ENCODE results near the gene KLK12.
"Not testable (repeated sequence)": the region's sequence is repeated elsewhere in the genome, so short reads cannot be mapped to it uniquely, and the experiment has no call there.

KLK12 gene

GRCh38 chr19:51016798-51017683 lies 17.8 kb downstream of the KLK12 start:
- DNase-seq (ENCODE audit: low read depth, low spot score), result no peak

- no peak for DNase-seq (ENCODE audit: low read depth, low spot score)
Observed at GRCh38 chr19:51015691-51016267, 19.0 kb downstream of the KLK12 start.

- no peak for DNase-seq (ENCODE audit: low read depth, low spot score)
Observed at GRCh38 chr19:51014242-51014641, 20.6 kb downstream of the KLK12 start.

DNA sequence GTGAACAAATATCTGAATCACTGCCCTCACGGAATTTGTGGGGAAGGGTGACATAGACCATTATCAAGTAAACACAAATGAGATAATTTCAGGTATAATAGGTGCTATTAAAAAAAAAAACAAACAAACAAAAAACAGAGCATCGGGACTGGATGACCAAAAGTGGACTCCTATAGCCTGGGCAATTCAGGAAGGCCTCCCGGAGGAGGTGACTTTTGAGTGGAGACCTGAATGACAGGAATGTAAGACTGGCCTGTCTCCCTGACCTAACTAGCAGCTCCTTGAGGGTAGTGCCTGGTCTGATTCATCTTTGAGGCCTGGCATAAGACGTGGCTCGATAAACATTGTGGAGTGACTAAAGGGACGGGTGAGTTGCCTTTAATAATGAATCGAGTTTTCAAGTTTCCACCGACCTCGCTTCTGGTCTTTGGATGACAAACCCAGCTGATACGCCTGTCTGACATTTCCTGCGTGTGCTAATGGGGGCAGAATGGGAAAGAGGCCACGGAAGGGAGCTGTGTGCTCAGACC lies 22.1 kb downstream of the KLK12 start:
- no peak for DNase-seq (ENCODE audit: low read depth, low spot score)

DNA sequence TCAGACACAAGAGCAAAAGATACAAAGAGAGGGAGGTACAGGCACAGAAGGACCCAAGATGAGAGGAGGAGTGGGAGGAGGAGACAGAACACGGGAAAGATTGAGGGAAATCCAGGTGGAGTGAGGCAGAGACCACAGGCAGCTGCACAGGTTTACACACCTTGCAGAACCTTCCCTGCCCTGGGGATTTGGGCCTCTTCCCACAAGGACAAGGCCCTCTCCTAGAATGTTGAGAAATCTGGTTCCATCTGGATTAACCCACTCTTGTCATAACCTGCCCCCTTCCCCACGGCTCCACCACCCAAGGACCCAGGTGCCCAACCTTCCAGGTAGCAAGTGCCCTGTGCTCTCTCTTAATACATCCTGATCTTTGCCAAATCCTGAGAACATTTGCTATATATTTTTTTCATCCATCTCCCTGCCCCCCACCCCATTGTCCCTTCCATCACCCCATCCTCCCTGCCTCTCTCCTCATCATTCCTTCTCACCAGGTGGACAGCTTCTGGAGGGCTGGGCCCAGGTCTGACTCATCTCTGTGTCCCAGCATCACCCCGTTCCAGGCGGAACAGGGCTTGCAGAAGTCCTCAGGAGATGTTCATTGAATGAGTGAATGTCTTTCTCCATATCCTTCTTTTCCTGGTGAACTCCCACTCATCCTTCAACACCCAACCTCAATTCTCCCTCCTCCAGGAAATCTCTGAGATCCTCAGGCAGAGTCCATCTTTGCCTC lies 24.6 kb downstream of the KLK12 start:
- no peak for DNase-seq (ENCODE audit: low read depth, low spot score)

DNA sequence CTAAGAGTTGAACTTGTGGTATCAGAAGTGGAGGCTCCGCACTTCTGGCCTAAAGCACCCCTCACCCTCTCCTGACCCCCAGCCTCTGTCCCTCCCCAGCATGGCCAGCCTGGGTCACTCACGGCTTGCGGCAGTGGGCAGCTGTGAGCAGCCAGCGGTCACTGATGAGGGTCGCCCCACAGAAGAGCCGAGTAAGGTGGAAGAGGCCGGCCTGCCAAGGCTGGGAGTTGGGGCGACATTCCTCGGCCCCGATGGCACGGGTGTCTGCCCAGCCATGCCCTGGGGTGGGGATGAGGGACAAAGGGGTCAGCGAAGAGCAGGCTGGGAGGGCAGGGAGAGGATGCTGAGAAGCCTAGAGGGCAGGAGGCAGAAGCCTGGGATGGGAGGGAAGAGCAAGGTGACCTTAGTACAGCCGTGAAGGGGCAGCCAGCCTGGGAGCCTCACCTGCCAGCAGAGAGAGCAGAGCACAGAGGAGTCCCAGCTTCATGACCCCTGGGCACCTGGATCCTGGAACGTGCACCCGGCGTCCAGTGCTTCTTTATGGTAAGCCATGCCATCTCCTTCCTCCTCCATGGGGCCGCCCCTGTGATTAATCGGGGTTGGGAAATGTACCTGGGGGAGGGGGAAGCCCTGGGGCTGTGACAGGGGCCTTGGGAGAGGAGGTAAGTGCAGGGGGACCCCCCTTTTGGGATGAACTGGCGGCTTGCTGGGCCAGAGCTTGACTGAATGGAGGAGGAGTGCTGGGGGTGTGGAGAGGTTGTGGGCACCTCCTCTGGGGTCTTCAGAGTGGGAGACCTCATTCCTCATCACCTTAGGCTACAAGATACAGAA lies 25.5 kb downstream of the KLK12 start:
- no peak for DNase-seq (ENCODE audit: low read depth, low spot score)

GRCh38 chr19:51007488-51007887 lies 27.3 kb downstream of the KLK12 start:
- DNase-seq (ENCODE audit: low read depth, low spot score), result no peak

- DNase-seq (ENCODE audit: low read depth, low spot score), result no peak
Observed at GRCh38 chr19:51006406-51006805, 28.4 kb downstream of the KLK12 start.

GRCh38 chr19:51005248-51005647 lies 29.6 kb downstream of the KLK12 start:
- no peak for DNase-seq (ENCODE audit: low read depth, low spot score)

- no peak for DNase-seq (ENCODE audit: low read depth, low spot score)
Observed at GRCh38 chr19:51003316-51003715, 31.5 kb downstream of the KLK12 start.

GRCh38 chr19:51002542-51003311 lies 32.1 kb downstream of the KLK12 start:
- no peak for DNase-seq (ENCODE audit: low read depth, low spot score)

DNA sequence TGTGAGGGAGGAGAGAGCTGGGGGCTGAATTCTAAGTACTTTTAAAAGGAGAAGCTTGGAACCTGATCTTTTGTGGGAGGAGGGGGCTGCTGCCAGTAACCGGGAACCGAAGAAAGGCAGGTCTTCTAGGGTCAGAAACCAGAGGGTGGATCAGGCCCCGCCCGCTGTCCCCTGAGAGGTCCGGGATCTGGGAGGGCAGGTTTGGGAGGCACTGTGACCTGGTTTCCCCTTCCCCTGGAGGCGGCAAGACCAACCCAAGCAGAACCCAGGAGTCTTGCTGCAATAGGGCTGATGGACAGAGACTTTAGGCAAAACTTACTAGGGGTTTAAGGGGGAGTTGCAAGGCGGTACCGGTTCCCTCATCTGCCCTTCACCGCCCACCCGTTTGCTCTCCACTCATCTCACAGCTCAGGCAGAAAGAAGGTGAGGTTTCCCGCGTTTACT lies 32.7 kb downstream of the KLK12 start:
- no peak for DNase-seq (ENCODE audit: low read depth, low spot score)

DNA sequence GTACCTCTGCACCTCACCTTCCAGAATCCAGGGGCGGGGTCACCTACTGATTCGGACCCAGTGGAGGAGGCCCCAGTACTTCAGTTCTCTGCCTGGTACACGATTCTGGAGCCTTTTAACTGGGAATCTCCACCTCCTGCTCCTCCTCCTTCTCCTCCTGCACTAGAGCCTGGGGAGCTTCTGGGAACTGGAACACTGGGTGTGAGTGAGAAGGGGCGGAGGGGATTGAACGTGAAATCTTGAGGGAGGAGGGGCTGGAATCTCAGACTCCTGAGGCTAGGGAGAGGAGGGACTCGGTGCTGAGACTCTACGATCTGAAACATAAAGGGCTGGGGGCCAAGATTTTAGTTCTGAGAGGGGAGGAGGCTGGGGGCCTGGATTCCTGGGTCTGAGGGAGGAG lies 33.3 kb downstream of the KLK12 start, which contains the start of gene KLK8:
TSS of gene KLK8 (minus strand) at position 90 of the 400 bp plus-strand sequence. CDS start 437 bp downstream, outside the sequence.
- DNase-seq (ENCODE audit: low read depth, low spot score), result no peak

DNA sequence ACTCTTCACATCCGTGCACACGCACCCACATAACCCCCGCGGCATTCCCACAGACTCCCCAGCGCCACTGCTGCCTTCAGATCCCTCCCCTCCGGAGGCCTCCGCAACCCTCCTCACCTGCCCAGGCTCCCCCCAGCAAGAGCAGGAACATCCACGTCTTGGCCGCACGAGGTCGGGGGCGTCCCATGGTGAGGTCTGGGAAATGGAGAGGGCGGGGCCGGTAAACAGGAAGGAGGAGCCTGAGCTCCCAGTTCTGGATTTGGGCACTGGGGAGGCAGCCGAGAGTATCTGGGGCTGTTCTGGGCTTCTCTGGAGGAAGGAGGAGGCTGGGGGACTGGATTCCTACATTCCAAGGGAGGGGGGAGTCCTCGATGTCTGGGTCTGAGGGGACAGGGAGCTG lies 33.8 kb downstream of the KLK12 start:
- DNase-seq (ENCODE audit: low read depth, low spot score), result no peak

GRCh38 chr19:51000426-51000825 lies 34.4 kb downstream of the KLK12 start:
- no peak for DNase-seq (ENCODE audit: low read depth, low spot score)

GRCh38 chr19:50998686-50999085 lies 36.1 kb downstream of the KLK12 start:
- DNase-seq (ENCODE audit: low read depth, low spot score), result no peak

- DNase-seq (ENCODE audit: low read depth, low spot score), result no peak
Observed at GRCh38 chr19:50998061-50998460, 36.7 kb downstream of the KLK12 start.

DNA sequence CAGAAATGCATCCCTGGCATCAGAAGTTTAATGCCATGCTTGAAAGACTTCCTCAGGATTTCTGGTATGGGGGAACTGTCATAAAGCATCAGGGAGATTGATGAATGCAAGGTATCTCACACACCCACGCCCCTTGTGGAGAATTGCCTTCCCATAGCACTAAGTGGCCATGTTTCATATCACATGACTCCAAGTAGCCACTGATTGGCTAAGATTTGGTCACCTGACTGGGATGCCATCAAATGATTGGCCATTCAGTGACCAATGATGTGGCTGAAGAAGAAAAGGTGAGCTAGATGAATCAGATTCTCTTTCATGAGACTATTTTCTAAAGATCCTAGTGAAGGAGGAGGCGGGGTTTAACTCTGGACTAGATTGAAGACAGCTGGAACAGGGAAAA lies 40.7 kb downstream of the KLK12 start:
- no peak for DNase-seq (ENCODE audit: low read depth, low spot score)

- DNase-seq (ENCODE audit: low read depth, low spot score), result no peak
Observed at GRCh38 chr19:50992666-50993035, 42.2 kb downstream of the KLK12 start.

GRCh38 chr19:50984416-50984815 lies 50.4 kb downstream of the KLK12 start:
- not testable (repeated sequence) for DNase-seq (ENCODE audit: low read depth, low spot score)

Data from brain pericyte (primary cell).